PC-3 (cell line): ENCODE measurements around the gene MYO18A. TPM values are rescaled to one million over a fixed set of nuclear protein-coding genes. Genes with fewer than 3 reads are reported as not detected.
A peak's percentile ranks its signal among the peaks of the same experiment; 100 is the strongest.

Source experiments
- ATAC-seq: fragments of 200-7000 bp; cut with Tn5 transposase; 2 replicates; pipeline ENCODE4 v1.9.1; 2020; ENCODE audit warnings: mild to moderate bottlenecking, moderate library complexity
- BruUV-seq: library from RNA; stranded (reverse); fragments of 400-500 nt; replicated peaks from 2 replicates; lab custom pipeline; 2021; lab: Mats Ljungman, UMichigan
- CTCF ChIA-PET: fragments of 300-600 bp; sonication (Branson Sonifier 250); formaldehyde crosslinking; loops from one replicate; lab custom pipeline; 2022; ENCODE audit warnings: antibody characterized with exemption; lab: Charles Lee
- POLR2A ChIA-PET: fragments of 300-600 bp; sonication (Branson Sonifier 250); formaldehyde crosslinking; loops from one replicate; lab custom pipeline; 2022; ENCODE audit warnings: antibody characterized with exemption; ENCODE audit not compliant: unreplicated experiment; lab: Charles Lee
- DNase-seq: peaks from one replicate; pipeline ENCODE4 v3.0.0-alpha.2; 2015
- H2AFZ ChIP-seq: fragments of 300-600 bp; sonication (generic); 2 replicates; pipeline ENCODE4 v1.6.0; 2016; ENCODE audit warnings: antibody characterized with exemption, low read length
- H3F3A ChIP-seq: fragments of 300-600 bp; sonication (generic); one replicate; pipeline ENCODE4 v1.6.0; 2017; ENCODE audit warnings: antibody characterized with exemption, low read length, control low read depth, mild to moderate bottlenecking; ENCODE audit not compliant: unreplicated experiment
- H3K27ac ChIP-seq: fragments of 300-600 bp; sonication (generic); 2 replicates; pipeline ENCODE4 v1.5.1; 2016; ENCODE audit warnings: mild to moderate bottlenecking, low read length
- H3K27me3 ChIP-seq: fragments of 300-600 bp; sonication (generic); 2 replicates; pipeline ENCODE4 v1.6.1; 2016; ENCODE audit warnings: low read length, mixed read lengths
- H3K36me3 ChIP-seq: fragments of 300-600 bp; sonication (generic); 2 replicates; pipeline ENCODE4 v1.6.1; 2016; ENCODE audit warnings: low read depth, mixed run types, low read length, mixed read lengths
- H3K4me1 ChIP-seq: fragments of 300-600 bp; sonication (generic); 2 replicates; pipeline ENCODE4 v1.5.1; 2016; ENCODE audit warnings: low read length; ENCODE audit not compliant: insufficient read depth
- H3K4me2 ChIP-seq: fragments of 300-600 bp; sonication (generic); 2 replicates; pipeline ENCODE4 v1.6.0; 2016; ENCODE audit warnings: low read length
- H3K4me3 ChIP-seq: fragments of 300-600 bp; sonication (generic); 2 replicates; pipeline ENCODE4 v1.5.1; 2016; ENCODE audit warnings: mild to moderate bottlenecking, low read length, mixed read lengths
- H3K79me2 ChIP-seq: fragments of 300-600 bp; sonication (generic); 2 replicates; pipeline ENCODE4 v1.6.1; 2017; ENCODE audit warnings: low read length, mixed read lengths
- H3K9ac ChIP-seq: fragments of 300-600 bp; sonication (generic); 2 replicates; pipeline ENCODE4 v1.6.0; 2016; ENCODE audit warnings: mild to moderate bottlenecking, low read length
- H3K9me2 ChIP-seq: fragments of 300-600 bp; sonication (generic); replicated peaks from 2 replicates; pipeline ENCODE4 v1.6.1; 2016; ENCODE audit warnings: mixed run types, low read length, mixed read lengths
- H3K9me3 ChIP-seq: fragments of 300-600 bp; sonication (generic); 2 replicates; pipeline ENCODE4 v1.6.1; 2016; ENCODE audit warnings: low read length, mixed read lengths
- H4K20me1 ChIP-seq: fragments of 300-600 bp; sonication (generic); 2 replicates; pipeline ENCODE4 v1.6.1; 2016; ENCODE audit warnings: low read length, mixed read lengths
- CTCF ChIP-seq: fragments of 300-600 bp; sonication (generic); conservative IDR thresholded peaks from 2 replicates; pipeline ENCODE4 v1.5.1; 2017; ENCODE audit warnings: antibody characterized with exemption, low read depth, mild to moderate bottlenecking, low read length
- EZH2 ChIP-seq: fragments of 300-600 bp; sonication (generic); IDR thresholded peaks from one replicate; pipeline ENCODE4 v1.6.1; 2017; ENCODE audit warnings: antibody characterized with exemption, mild to moderate bottlenecking, low read length; ENCODE audit not compliant: unreplicated experiment
- EZH2phosphoT487 ChIP-seq: fragments of 300-600 bp; sonication (generic); IDR thresholded peaks from 2 replicates; pipeline ENCODE4 v1.6.1; 2018; ENCODE audit warnings: mild to moderate bottlenecking, antibody characterized with exemption, low read length, borderline replicate concordance
- intact Hi-C: fragments of 100-400 bp; cut with micrococcal nuclease; formaldehyde crosslinking; loops from 2 replicates; pipeline ENCODE4 v1.9.0; 2023
- total RNA-seq: library from RNA; depleted of rRNA; stranded (reverse); fragments of >200 nt; gene quantifications from 2 replicates; pipeline ENCODE4 v1.2.3, GENCODE V29; 2014

The MYO18A gene
- total RNA-seq, 1 experiment from 2014 or later, result 28.0 TPM

- H3K36me3 ChIP-seq, result no peaks in the 10 kb centered on the region
- no peaks in the 10 kb centered on the region for H3K79me2 ChIP-seq
- no peaks in the 10 kb centered on the region for H4K20me1 ChIP-seq
- H3K4me1 ChIP-seq, result no peaks in the 10 kb centered on the region
- CTCF ChIA-PET, result no interaction called here
- H3K9me2 ChIP-seq, result no peaks in the 10 kb centered on the region
- H3K9me3 ChIP-seq, result no peaks in the 10 kb centered on the region
- no peaks in the 10 kb centered on the region for H3K27me3 ChIP-seq
- H3F3A ChIP-seq, result no peaks in the 10 kb centered on the region
- no peak overlapping the region for H3K4me2 ChIP-seq
- H3K4me3 ChIP-seq, result no peak overlapping the region
- DNase-seq (no peak), ATAC-seq (no peak)
- POLR2A ChIA-PET, result no interaction called here
- H3K9ac ChIP-seq, result no peak overlapping the region
- TF ChIP-seq EZH2phosphoT487 (no peak), CTCF (no peak), EZH2 (no peak)
- H2AFZ ChIP-seq, result no peak overlapping the region
- intact Hi-C loops, result no loop called here
- no TSS peak for BruUV-seq
- H3K27ac ChIP-seq, result no peak overlapping the region
Observed at GRCh38 chr17:29189355-29189754, 9.2 kb upstream of the MYO18A start.

GRCh38 chr17:29181226-29181625 lies 1.0 kb upstream of the MYO18A start:
- H3K9me2 ChIP-seq, result no peaks in the 10 kb centered on the region
- H3K9ac ChIP-seq, result no peak overlapping the region
- H3K27ac ChIP-seq, result no peak overlapping the region
- no TSS peak for BruUV-seq
- no peaks in the 10 kb centered on the region for H3K36me3 ChIP-seq
- H3K27me3 ChIP-seq, result no peaks in the 10 kb centered on the region
- POLR2A ChIA-PET, result no interaction called here
- ATAC-seq (no peak), DNase-seq (no peak)
- H3F3A ChIP-seq, result no peaks in the 10 kb centered on the region
- intact Hi-C loops, result loop anchor here (5.0 kb wide), 1 partner anchor 36 kb away; no protein-coding TSS in a partner anchor
- no peak overlapping the region for H3K4me3 ChIP-seq
- no peaks in the 10 kb centered on the region for H3K9me3 ChIP-seq
- peak overlapping the region; percentile 85; the same call in 1 of the 2 replicates for H3K4me2 ChIP-seq
- peaks cover 21% of the 10 kb centered on the region for H3K79me2 ChIP-seq
- 0 out of 2 replicates have a peak overlapping the region, but pooled peaks have one; percentile 89 for H2AFZ ChIP-seq
- H4K20me1 ChIP-seq, result no peaks in the 10 kb centered on the region
- H3K4me1 ChIP-seq, result peaks cover 39% of the 10 kb centered on the region
- TF ChIP-seq EZH2 (no peak), EZH2phosphoT487 (no peak), CTCF (no peak)
- CTCF ChIA-PET, result no interaction called here

- no peaks in the 10 kb centered on the region for H3K27me3 ChIP-seq
- H3K9me3 ChIP-seq, result no peaks in the 10 kb centered on the region
- intact Hi-C loops, result loop anchor here (5.0 kb wide), 1 partner anchor 37 kb away; no protein-coding TSS in a partner anchor
- no peak for TF ChIP-seq CTCF
- no peak for TF ChIP-seq EZH2
- no peak for TF ChIP-seq EZH2phosphoT487
- H3K9ac ChIP-seq, result peak overlapping the region; percentile 23; the same call in 1 of the 2 replicates
- no TSS peak for BruUV-seq
- H2AFZ ChIP-seq, result peak overlapping the region; percentile 89
- H3K4me3 ChIP-seq, result peak overlapping the region; percentile 61
- H3K9me2 ChIP-seq, result no peaks in the 10 kb centered on the region
- ATAC-seq (no peak), DNase-seq (no peak)
- H3K4me2 ChIP-seq, result peak overlapping the region; percentile 85
- H3K79me2 ChIP-seq, result peaks cover 26% of the 10 kb centered on the region
- peaks cover 44% of the 10 kb centered on the region for H3K4me1 ChIP-seq
- H3F3A ChIP-seq, result no peaks in the 10 kb centered on the region
- POLR2A ChIA-PET, result no interaction called here
- H4K20me1 ChIP-seq, result no peaks in the 10 kb centered on the region
- no peaks in the 10 kb centered on the region for H3K36me3 ChIP-seq
- no peak overlapping the region for H3K27ac ChIP-seq
- CTCF ChIA-PET, result interaction anchor here (1.0 to 3.2 kb wide), 5 partner anchors 32 to 217 kb away, joined by 3 to 34 read pairs (median 14); no protein-coding TSS in a partner anchor
Observed at GRCh38 chr17:29180788-29181160, 576 bp upstream of the MYO18A start.
